Skeletal muscle tissue (tissue), 4 donors: Measurements from ENCODE around the gene TBX19. TPM values are rescaled to one million over a fixed set of nuclear protein-coding genes. Genes with fewer than 3 reads are reported as not detected.
A peak's percentile ranks its signal among the peaks of the same experiment; 100 is the strongest.

Experiments used
- H3K27ac ChIP-seq: one replicate; pipeline ENCODE4 v1.7.0; 2013; ENCODE audit warnings: mild to moderate bottlenecking, low read depth, low read length, inconsistent platforms
- H3K27me3 ChIP-seq, 3 donors: one replicate each; pipeline ENCODE4 v1.7.0; 2013; ENCODE audit warnings: low read length in 3 of 3; ENCODE audit not compliant: control insufficient read depth in 3 of 3, insufficient read depth in 3 of 3
- H3K36me3 ChIP-seq, 3 donors: one replicate each; pipeline ENCODE4 v1.7.0; 2013; ENCODE audit warnings: low read length in 3 of 3; ENCODE audit not compliant: control insufficient read depth in 3 of 3, insufficient read depth in 3 of 3
- H3K4me1 ChIP-seq, 3 donors: one replicate each; pipeline ENCODE4 v1.7.0; 2013; ENCODE audit warnings: low read length in 3 of 3, mild to moderate bottlenecking in 3 of 3; ENCODE audit not compliant: control insufficient read depth in 3 of 3, insufficient read depth in 3 of 3
- H3K4me3 ChIP-seq, 3 donors: one replicate each; pipeline ENCODE4 v1.7.0; 2013; ENCODE audit warnings: low read length in 3 of 3
- H3K9ac ChIP-seq, 3 donors: one replicate each; pipeline ENCODE4 v1.7.0; 2013; ENCODE audit warnings: low read length in 3 of 3, mild to moderate bottlenecking in 3 of 3, moderate library complexity in 2 of 3, low read depth in 1 of 3
- H3K9me3 ChIP-seq, 3 donors: one replicate each; pipeline ENCODE4 v1.7.0; 2013; ENCODE audit warnings: low read length in 3 of 3; ENCODE audit not compliant: control insufficient read depth in 3 of 3
- total RNA-seq: library from RNA; depleted of rRNA; stranded (reverse); fragments of >200 nt; gene quantifications from one replicate; pipeline ENCODE4 v1.2.3, GENCODE V29; 2014
- donor health status: Osteomylitis.

TBX19 gene
- total RNA-seq, 1 donor from 2014 or later: 1.0 TPM

GRCh38 chr1:168333562-168334276 lies 53.0 kb downstream of the TBX19 start:
- Histone ChIP-seq H3K9me3 (no peaks in the 10 kb centered on the region), H3K27ac (no peak overlapping the region), H3K4me3 (no peak overlapping the region), H3K9ac (no peak overlapping the region), H3K36me3 (no peaks in the 10 kb centered on the region), H3K4me1 (no peaks in the 10 kb centered on the region), H3K27me3 (no peaks in the 10 kb centered on the region)

- no peak overlapping the region for H3K9ac ChIP-seq
- no peaks in the 10 kb centered on the region for H3K36me3 ChIP-seq
- no peaks in the 10 kb centered on the region for H3K4me1 ChIP-seq
- no peak overlapping the region for H3K4me3 ChIP-seq
- no peaks in the 10 kb centered on the region for H3K9me3 ChIP-seq
- no peak overlapping the region for H3K27ac ChIP-seq
- no peaks in the 10 kb centered on the region for H3K27me3 ChIP-seq
Observed at GRCh38 chr1:168335500-168335899, 54.8 kb downstream of the TBX19 start.

DNA sequence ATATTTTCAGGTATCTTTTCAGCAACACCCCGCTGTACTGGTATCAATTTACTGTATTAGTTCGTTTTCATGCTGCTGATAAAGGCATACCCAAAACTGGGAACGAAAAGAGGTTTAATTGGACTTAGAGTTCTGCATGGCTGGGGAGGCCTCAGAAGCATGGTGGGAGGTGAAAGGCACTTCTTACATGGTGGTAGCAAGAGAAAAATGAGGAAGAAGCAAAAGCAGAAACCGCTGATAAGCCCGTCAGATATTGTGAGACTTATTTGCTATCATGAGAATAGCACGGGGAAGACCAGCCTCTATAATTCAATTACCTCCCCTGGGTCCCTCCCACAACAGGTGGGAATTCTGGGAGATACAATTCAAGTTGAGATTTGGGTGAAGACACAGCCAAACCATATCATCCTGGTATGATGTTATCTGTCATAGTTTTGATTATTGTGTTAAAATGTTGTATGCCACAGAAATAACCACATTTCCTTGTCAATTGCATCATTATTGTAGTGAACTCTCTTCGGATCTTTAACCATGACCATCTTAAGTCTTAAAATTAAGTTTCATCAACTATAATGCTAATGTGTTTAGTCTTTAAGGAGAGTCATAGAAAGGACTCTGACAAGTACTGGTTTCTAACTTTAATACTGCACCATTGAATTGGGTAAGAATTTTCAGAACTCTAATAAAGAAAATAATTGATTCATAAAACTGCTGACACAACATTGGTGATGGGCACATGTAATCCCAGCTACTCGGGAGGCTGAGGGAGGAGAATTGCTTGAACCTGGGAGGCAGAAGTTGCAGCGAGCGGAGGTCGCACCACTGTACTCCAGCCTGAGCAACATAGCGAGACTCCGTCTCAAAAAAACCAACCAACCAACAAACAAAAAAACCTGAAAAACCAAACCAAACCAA lies 58.2 kb downstream of the TBX19 start:
- Histone ChIP-seq H3K4me1 (peaks cover 5 to 9% (median 6%) of the 10 kb centered on the region in 3 donors), H3K27ac (no peak overlapping the region), H3K9ac (no peak overlapping the region), H3K27me3 (no peaks in the 10 kb centered on the region), H3K9me3 (no peaks in the 10 kb centered on the region), H3K36me3 (no peaks in the 10 kb centered on the region), H3K4me3 (no peak overlapping the region)

GRCh38 chr1:168340781-168341482 lies 60.3 kb downstream of the TBX19 start:
- Histone ChIP-seq H3K27me3 (no peaks in the 10 kb centered on the region), H3K9ac (no peak overlapping the region), H3K4me3 (no peak overlapping the region), H3K27ac (no peak overlapping the region), H3K36me3 (no peaks in the 10 kb centered on the region), H3K9me3 (no peaks in the 10 kb centered on the region), H3K4me1 (peaks cover 5 to 9% (median 6%) of the 10 kb centered on the region in 3 donors)

- no peaks in the 10 kb centered on the region for H3K36me3 ChIP-seq
- no peak overlapping the region for H3K9ac ChIP-seq
- no peaks in the 10 kb centered on the region for H3K9me3 ChIP-seq
- no peak overlapping the region for H3K4me3 ChIP-seq
- peaks cover 5 to 9% (median 6%) of the 10 kb centered on the region in 3 donors for H3K4me1 ChIP-seq
- H3K27me3 ChIP-seq: no peaks in the 10 kb centered on the region
- H3K27ac ChIP-seq: no peak overlapping the region
Observed at GRCh38 chr1:168341483-168341975, 60.9 kb downstream of the TBX19 start.

GRCh38 chr1:168342572-168343280 lies 62.0 kb downstream of the TBX19 start:
- H3K9ac ChIP-seq: peak overlapping the region; percentile 36 to 60 (median 50)
- H3K9me3 ChIP-seq: no peaks in the 10 kb centered on the region
- H3K36me3 ChIP-seq: no peaks in the 10 kb centered on the region
- no peaks in the 10 kb centered on the region for H3K27me3 ChIP-seq
- peaks cover 5 to 9% (median 6%) of the 10 kb centered on the region in 3 donors for H3K4me1 ChIP-seq
- no peak overlapping the region for H3K27ac ChIP-seq
- peak overlapping the region; percentile 57 to 67 (median 64) for H3K4me3 ChIP-seq

GRCh38 chr1:168343566-168343965 lies 62.9 kb downstream of the TBX19 start:
- no peak overlapping the region for H3K9ac ChIP-seq
- no peak overlapping the region for H3K4me3 ChIP-seq
- no peaks in the 10 kb centered on the region for H3K36me3 ChIP-seq
- no peaks in the 10 kb centered on the region for H3K27me3 ChIP-seq
- H3K9me3 ChIP-seq: no peaks in the 10 kb centered on the region
- no peak overlapping the region for H3K27ac ChIP-seq
- H3K4me1 ChIP-seq: peaks cover 5 to 9% (median 6%) of the 10 kb centered on the region in 3 donors

GRCh38 chr1:168344517-168344916 lies 63.8 kb downstream of the TBX19 start:
- Histone ChIP-seq H3K27me3 (no peaks in the 10 kb centered on the region), H3K9me3 (no peaks in the 10 kb centered on the region), H3K36me3 (no peaks in the 10 kb centered on the region), H3K4me1 (peaks cover 5 to 9% (median 6%) of the 10 kb centered on the region in 3 donors), H3K9ac (no peak overlapping the region), H3K4me3 (no peak overlapping the region), H3K27ac (no peak overlapping the region)

- no peaks in the 10 kb centered on the region for H3K27me3 ChIP-seq
- H3K27ac ChIP-seq: no peak overlapping the region
- no peak overlapping the region for H3K9ac ChIP-seq
- no peak overlapping the region for H3K4me3 ChIP-seq
- no peaks in the 10 kb centered on the region for H3K36me3 ChIP-seq
- no peaks in the 10 kb centered on the region for H3K9me3 ChIP-seq
- H3K4me1 ChIP-seq: peaks cover 5 to 9% (median 6%) of the 10 kb centered on the region in 3 donors
Observed at GRCh38 chr1:168345939-168346338, 65.3 kb downstream of the TBX19 start.
